Measurements from ENCODE around the gene CLSTN1. TPM values are rescaled to one million over a fixed set of nuclear protein-coding genes. Genes with fewer than 3 reads are reported as not detected.

The CLSTN1 gene
- total and polyA plus RNA-seq, 2 of the 13 experiments (the other 11 are each of a cell fraction or from before 2014, with no cell fraction given): 19.7 to 29.8 TPM

DNA sequence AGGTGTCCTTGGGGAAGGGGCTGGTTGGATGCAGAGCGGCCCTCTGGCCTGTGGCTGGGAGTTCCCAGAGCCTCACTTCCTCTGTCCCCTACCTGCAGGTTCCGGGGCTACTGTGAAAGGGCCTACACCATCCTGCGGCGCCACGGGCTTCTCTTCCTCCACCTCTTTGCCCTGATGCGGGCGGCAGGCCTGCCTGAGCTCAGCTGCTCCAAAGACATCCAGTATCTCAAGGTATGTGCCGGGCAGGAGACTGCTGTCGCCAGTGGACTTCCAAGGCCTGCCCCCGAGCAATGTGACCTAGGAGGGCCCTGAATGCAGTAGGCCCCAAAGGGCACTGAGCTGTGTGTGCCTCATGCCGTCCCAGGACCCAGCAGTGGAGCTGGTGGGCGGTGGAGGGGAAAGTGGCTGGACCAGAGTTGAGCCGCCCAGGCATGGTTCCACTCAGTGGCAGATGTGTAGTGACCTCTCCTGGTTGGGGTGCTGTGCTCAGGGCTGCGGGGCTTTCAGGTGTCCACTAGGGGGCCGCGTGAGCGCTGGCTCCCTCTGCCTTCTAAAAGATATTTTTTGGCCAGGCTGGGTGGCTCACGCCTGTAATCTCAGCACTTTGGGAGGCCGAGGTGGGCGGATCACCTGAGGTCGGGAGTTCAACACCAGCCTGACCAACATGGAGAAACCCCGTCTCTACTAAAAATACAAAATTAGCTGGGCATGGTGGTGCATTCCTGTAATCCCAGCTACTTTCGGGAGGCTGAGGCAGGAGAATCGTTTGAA lies 98.9 kb downstream of the CLSTN1 start (continued):
- TF ChIP-seq SCMH1 (CRISPR knock-in tag; IDR thresholded peaks at IDR 0.05; ENCODE audit: borderline replicate concordance): no peak
- TF ChIP-seq, protein P1, sequence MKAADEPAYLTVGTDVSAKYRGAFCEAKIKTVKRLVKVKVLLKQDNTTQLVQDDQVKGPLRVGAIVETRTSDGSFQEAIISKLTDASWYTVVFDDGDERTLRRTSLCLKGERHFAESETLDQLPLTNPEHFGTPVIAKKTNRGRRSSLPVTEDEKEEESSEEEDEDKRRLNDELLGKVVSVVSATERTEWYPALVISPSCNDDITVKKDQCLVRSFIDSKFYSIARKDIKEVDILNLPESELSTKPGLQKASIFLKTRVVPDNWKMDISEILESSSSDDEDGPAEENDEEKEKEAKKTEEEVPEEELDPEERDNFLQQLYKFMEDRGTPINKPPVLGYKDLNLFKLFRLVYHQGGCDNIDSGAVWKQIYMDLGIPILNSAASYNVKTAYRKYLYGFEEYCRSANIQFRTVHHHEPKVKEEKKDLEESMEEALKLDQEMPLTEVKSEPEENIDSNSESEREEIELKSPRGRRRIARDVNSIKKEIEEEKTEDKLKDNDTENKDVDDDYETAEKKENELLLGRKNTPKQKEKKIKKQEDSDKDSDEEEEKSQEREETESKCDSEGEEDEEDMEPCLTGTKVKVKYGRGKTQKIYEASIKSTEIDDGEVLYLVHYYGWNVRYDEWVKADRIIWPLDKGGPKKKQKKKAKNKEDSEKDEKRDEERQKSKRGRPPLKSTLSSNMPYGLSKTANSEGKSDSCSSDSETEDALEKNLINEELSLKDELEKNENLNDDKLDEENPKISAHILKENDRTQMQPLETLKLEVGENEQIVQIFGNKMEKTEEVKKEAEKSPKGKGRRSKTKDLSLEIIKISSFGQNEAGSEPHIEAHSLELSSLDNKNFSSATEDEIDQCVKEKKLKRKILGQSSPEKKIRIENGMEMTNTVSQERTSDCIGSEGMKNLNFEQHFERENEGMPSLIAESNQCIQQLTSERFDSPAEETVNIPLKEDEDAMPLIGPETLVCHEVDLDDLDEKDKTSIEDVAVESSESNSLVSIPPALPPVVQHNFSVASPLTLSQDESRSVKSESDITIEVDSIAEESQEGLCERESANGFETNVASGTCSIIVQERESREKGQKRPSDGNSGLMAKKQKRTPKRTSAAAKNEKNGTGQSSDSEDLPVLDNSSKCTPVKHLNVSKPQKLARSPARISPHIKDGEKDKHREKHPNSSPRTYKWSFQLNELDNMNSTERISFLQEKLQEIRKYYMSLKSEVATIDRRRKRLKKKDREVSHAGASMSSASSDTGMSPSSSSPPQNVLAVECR (CRISPR knock-in tag; IDR thresholded peaks at IDR 0.05; ENCODE audit: borderline replicate concordance): no peak
- TF ChIP-seq, protein P2, sequence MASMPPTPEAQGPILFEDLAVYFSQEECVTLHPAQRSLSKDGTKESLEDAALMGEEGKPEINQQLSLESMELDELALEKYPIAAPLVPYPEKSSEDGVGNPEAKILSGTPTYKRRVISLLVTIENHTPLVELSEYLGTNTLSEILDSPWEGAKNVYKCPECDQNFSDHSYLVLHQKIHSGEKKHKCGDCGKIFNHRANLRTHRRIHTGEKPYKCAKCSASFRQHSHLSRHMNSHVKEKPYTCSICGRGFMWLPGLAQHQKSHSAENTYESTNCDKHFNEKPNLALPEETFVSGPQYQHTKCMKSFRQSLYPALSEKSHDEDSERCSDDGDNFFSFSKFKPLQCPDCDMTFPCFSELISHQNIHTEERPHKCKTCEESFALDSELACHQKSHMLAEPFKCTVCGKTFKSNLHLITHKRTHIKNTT (CRISPR knock-in tag; IDR thresholded peaks at IDR 0.05): no peak
- peak; percentile 58; the same call in 1 of the 2 replicates for TF ChIP-seq KDM2A (CRISPR knock-in tag; IDR thresholded peaks at IDR 0.05; ENCODE audit: borderline replicate concordance, low read depth)
- TF ChIP-seq PITX1 (CRISPR knock-in tag; IDR thresholded peaks at IDR 0.05): no peak
- TF ChIP-seq, protein P3, sequence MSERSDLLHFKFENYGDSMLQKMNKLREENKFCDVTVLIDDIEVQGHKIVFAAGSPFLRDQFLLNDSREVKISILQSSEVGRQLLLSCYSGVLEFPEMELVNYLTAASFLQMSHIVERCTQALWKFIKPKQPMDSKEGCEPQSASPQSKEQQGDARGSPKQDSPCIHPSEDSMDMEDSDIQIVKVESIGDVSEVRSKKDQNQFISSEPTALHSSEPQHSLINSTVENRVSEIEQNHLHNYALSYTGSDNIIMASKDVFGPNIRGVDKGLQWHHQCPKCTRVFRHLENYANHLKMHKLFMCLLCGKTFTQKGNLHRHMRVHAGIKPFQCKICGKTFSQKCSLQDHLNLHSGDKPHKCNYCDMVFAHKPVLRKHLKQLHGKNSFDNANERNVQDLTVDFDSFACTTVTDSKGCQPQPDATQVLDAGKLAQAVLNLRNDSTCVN (CRISPR knock-in tag; IDR thresholded peaks at IDR 0.05; ENCODE audit: borderline replicate concordance): 0 out of 2 replicates have a peak, but pooled peaks have one; percentile 28
- peak; percentile 66; the same call in 1 of the 2 replicates for TF ChIP-seq ZNF331 (CRISPR knock-in tag; IDR thresholded peaks at IDR 0.05)
- no peak; the same call in 1 of the 2 replicates for TF ChIP-seq FOXO1 (CRISPR knock-in tag; IDR thresholded peaks at IDR 0.05)
- TF ChIP-seq XRCC5 (optimal IDR thresholded peaks at IDR 0.05; ENCODE audit: low read length): peak; percentile 62
- TF ChIP-seq ZNF644 (CRISPR knock-in tag; IDR thresholded peaks at IDR 0.05; ENCODE audit: low read depth): no peak
- TF ChIP-seq, protein P4, sequence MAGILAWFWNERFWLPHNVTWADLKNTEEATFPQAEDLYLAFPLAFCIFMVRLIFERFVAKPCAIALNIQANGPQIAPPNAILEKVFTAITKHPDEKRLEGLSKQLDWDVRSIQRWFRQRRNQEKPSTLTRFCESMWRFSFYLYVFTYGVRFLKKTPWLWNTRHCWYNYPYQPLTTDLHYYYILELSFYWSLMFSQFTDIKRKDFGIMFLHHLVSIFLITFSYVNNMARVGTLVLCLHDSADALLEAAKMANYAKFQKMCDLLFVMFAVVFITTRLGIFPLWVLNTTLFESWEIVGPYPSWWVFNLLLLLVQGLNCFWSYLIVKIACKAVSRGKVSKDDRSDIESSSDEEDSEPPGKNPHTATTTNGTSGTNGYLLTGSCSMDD (CRISPR knock-in tag; IDR thresholded peaks at IDR 0.05): no peak
- 0 out of 2 replicates have a peak, but pooled peaks have one; percentile 27 for TF ChIP-seq GATAD2A (CRISPR knock-in tag; IDR thresholded peaks at IDR 0.05)
- no peak for TF ChIP-seq CHD4 (IDR thresholded peaks at IDR 0.05; ENCODE audit: borderline replicate concordance, low read length)
- peak; percentile 15; the same call in 1 of the 2 replicates for TF ChIP-seq RXRA (CRISPR knock-in tag; IDR thresholded peaks at IDR 0.05)
- TF ChIP-seq ZNF460 (CRISPR knock-in tag; IDR thresholded peaks at IDR 0.05; ENCODE audit: borderline replicate concordance): no peak
- TF ChIP-seq ETV6 (CRISPR knock-in tag; conservative IDR thresholded peaks at IDR 0.05): no peak
- TF ChIP-seq, protein P5, sequence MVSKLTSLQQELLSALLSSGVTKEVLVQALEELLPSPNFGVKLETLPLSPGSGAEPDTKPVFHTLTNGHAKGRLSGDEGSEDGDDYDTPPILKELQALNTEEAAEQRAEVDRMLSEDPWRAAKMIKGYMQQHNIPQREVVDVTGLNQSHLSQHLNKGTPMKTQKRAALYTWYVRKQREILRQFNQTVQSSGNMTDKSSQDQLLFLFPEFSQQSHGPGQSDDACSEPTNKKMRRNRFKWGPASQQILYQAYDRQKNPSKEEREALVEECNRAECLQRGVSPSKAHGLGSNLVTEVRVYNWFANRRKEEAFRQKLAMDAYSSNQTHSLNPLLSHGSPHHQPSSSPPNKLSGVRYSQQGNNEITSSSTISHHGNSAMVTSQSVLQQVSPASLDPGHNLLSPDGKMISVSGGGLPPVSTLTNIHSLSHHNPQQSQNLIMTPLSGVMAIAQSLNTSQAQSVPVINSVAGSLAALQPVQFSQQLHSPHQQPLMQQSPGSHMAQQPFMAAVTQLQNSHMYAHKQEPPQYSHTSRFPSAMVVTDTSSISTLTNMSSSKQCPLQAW (CRISPR knock-in tag; IDR thresholded peaks at IDR 0.05): 0 out of 2 replicates have a peak, but pooled peaks have one; percentile 37
- TF ChIP-seq, protein P6, sequence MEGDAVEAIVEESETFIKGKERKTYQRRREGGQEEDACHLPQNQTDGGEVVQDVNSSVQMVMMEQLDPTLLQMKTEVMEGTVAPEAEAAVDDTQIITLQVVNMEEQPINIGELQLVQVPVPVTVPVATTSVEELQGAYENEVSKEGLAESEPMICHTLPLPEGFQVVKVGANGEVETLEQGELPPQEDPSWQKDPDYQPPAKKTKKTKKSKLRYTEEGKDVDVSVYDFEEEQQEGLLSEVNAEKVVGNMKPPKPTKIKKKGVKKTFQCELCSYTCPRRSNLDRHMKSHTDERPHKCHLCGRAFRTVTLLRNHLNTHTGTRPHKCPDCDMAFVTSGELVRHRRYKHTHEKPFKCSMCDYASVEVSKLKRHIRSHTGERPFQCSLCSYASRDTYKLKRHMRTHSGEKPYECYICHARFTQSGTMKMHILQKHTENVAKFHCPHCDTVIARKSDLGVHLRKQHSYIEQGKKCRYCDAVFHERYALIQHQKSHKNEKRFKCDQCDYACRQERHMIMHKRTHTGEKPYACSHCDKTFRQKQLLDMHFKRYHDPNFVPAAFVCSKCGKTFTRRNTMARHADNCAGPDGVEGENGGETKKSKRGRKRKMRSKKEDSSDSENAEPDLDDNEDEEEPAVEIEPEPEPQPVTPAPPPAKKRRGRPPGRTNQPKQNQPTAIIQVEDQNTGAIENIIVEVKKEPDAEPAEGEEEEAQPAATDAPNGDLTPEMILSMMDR (CRISPR knock-in tag; IDR thresholded peaks at IDR 0.05): peak; percentile 93

All from HepG2 (cell line).